HG03196 (cell line): ENCODE data around the gene KCTD19.
"Not testable (repeated sequence)": the region's sequence is repeated elsewhere in the genome, so short reads cannot be mapped to it uniquely, and the experiment has no call there.

Source experiments
- ATAC-seq: cut with Tn5 transposase; IDR thresholded peaks from one replicate; pipeline ENCODE4 v1.9.1; 2021; ENCODE audit not compliant: unreplicated experiment

Gene KCTD19

DNA sequence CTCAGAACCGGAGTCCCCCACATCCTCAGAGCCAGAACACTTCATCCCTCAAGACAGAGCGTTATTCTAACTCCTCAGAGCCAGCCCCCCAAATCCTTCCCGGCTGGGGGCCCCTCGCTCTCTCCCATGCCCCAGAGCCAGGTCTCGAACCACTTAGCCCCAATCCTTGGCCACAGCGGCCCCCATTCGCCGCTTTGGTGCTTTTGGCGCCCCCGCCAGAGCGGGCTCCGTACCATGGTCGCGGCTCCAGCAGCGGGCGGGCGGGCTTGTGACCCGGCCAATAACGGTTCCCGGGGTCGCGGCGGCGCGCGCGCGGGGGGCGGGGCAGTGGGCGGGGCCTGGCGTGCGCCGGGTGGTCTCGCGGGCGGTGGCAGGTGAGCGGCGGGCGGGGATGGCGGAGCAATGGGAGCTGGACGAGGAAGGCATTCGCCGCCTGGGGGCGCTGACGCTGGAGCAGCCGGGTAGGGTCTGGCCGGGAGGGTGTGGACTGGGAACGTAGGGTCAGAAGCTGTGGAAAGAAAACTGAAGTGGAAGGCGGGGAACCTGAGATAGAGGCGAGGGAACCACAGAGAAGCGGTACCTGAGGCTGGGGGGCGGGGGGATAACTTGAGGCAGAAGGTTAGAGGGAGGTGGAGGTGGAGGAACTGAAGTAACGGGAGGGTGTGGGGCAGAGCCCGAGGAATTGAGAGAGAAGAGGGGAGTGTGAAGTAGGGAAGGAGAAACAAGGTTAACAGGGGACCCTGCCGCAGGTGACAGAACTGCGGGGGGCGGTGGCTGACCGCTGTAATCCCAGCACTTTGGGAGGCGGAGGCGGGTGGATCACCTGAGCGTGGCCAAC is at the start of gene KCTD19, which contains the start of gene LRRC36:
Gene KCTD19, minus strand, starts transcription at position 270 of the 838 bp plus-strand sequence. Its CDS starts 34 bp downstream, at position 236.
Gene LRRC36, plus strand, starts transcription at position 344 of the 838 bp plus-strand sequence. Its CDS starts 48 bp downstream, at position 392.
- no peak for ATAC-seq

DNA sequence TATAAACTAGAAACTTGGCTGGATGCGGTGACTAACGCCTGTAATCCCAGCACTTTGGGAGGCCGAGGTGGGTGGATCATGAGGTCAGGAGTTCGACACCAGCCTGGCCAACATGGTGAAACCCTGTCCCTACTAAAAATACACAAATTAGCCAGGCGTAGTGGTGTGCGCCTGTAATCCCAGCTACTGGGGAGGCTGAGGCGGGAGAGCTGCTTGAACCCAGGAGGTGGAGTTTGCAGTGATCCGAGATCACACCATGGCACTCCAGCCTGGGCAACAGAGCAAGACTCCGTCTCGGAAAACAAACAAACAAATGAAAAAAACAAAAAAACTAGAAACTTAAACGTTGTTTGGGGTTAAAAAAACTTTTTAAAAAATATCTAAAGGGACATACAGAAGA is 49.5 kb upstream of the KCTD19 start:
- ATAC-seq, result not testable (repeated sequence)

DNA sequence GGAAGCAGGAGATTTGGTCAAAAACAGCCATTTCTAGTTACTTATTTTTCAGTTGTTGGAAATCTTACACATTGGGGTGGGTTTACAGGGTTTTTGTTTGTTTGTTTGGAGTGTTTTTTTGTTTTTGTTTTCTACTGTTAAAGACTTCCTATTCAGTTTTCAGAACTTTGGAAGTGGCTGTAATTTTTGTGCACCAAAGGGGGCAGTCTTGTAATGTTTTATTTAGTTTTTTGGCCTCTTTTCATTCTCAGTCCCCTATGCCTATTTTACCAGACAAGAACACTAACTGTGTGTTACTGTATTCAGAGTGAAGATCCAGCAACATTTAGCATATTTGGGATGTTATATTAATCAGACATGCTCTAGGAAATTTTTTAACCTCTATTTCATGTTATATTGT is 46.1 kb upstream of the KCTD19 start:
- no peak for ATAC-seq

- no peak for ATAC-seq
Observed at GRCh38 chr16:67370661-67371060, 44.1 kb upstream of the KCTD19 start.

GRCh38 chr16:67364600-67365235 is 38.2 kb upstream of the KCTD19 start:
- no peak for ATAC-seq

GRCh38 chr16:67361038-67361437 is 34.5 kb upstream of the KCTD19 start:
- no peak for ATAC-seq

DNA sequence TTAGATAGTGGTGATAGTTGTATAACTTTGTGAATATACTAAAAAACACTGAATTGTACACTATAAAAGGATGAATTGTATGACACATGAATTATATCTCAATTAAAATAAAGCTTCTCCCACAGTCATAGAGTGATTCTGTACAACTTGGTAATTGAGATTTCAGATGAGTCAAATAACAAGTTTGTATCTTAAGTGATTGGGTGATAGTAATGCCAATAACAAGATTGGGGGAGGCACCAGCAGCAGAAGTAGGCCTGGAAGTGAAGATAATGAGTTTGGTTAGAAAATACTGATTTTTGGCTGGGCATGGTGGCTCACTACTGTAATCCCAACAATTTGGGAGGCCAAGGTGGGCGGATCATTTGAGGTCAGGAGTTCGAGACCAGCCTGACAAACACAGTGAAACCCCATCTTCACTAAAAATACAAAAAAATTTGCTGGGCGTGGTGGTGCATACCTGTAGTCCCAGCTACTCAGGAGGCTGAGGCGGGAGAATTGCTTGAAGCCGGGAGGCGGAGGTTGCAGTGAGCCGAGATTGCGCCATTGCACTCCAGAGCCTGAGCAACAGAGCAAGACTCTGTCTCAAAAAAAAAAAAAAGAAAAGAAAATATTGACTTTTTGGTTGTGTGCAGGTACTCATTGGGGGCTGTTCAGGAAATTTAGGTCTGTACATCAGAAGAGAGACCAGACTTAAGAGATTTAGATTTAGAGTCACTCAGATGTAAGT is 33.2 kb upstream of the KCTD19 start:
- not testable (repeated sequence) for ATAC-seq

- no peak for ATAC-seq
Observed at GRCh38 chr16:67357561-67357960, 31.0 kb upstream of the KCTD19 start.

- no peak for ATAC-seq
Observed at GRCh38 chr16:67356396-67356795, 29.9 kb upstream of the KCTD19 start.

GRCh38 chr16:67352463-67352862 is 25.9 kb upstream of the KCTD19 start:
- ATAC-seq, result not testable (repeated sequence)

GRCh38 chr16:67350324-67350723 is 23.8 kb upstream of the KCTD19 start:
- ATAC-seq, result no peak

DNA sequence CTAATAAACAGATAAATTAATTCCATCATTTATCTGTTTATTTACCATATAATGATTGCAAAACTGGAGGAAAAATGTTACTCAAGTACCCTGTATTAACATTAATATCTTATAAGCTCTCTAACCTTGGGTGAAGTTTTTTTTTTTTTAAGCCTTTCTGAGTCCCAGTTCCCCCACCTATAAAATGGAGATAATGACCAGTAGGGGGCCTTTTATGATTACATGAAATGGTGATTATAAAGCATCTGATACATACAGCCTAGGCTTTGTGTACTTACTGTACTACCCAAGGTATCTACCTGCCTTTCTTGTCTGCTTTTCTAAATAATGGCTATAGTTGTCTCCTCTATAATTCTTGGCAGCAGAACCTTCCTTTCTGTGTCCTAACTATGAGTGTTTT is 22.6 kb upstream of the KCTD19 start:
- ATAC-seq, result no peak

DNA sequence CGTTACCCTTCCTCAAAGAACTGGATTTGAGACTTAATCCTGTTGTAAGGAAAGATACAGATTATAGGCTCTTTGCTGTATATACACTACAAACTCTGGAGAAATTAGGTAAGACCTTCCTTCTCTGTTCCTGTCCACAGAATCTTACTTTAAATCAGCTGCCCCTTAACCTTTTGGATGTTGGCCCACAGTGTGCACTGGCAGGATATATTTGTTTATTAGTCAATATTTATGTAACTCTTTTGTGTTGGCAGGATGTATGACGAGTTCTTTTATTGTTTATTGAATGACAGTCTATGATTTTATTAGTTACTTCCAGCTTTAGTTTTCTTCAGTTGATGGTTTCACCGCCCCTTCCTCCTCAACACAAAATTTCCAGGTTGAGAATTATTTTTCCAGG is 19.8 kb upstream of the KCTD19 start:
- no peak for ATAC-seq

GRCh38 chr16:67345401-67345800 is 18.9 kb upstream of the KCTD19 start:
- no peak for ATAC-seq

DNA sequence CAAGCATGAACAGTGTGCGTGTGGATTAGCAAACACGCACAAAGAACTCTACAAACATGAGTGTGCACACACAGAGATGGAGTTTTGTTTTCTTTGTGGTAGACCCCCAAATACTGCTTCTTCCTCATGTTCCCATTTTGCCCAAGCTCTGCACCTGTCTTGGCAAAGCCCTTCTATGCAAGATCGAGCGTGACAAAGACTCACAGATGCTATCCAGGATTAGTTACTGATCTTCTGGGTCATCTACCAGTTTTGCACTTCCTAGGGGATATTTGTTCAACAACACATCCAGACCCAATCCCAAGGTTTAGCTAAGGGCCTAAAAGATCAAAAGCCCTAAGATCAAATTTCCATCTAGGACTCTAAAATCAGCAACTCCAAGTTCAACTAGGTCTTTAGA is 16.1 kb upstream of the KCTD19 start:
- ATAC-seq, result no peak

DNA sequence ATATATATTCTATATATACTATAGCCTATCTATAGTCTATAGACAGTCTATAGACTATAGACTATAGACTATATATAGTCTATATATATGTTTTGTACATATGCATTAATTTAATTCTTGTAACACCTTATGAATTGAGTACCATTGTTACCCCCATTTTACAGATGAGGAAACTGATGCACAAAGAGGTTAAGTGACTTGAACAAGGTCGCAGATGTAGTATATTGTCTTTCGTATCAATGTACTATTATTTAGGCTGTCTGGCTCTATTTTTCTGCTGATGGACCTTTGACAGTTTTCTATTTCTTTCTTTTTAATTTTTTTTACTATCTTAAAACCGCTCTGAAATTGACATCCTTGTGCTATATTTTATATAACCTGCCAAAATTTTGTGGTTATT is 14.7 kb upstream of the KCTD19 start:
- ATAC-seq, result no peak

- no peak for ATAC-seq
Observed at GRCh38 chr16:67339453-67339852, 12.9 kb upstream of the KCTD19 start.

DNA sequence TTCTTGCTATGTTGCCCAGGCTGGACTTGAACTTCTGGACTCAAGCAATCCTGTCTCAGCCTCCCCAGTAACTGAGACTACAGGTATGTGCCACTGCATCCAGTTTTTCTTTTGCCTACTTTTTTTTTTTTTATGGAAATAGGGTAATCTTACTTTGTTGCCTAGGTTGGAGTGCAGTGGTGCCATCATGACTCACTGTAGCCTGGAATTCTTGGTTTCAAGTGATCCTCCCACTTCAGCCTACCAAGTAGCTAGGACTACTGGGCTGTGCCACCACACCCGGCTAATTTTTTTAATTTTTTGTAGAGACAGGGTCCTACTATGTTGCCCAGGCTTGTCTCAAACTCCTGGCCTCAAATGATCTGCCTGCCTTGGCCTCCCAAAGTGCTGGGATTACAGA is 10.1 kb upstream of the KCTD19 start:
- no peak for ATAC-seq

DNA sequence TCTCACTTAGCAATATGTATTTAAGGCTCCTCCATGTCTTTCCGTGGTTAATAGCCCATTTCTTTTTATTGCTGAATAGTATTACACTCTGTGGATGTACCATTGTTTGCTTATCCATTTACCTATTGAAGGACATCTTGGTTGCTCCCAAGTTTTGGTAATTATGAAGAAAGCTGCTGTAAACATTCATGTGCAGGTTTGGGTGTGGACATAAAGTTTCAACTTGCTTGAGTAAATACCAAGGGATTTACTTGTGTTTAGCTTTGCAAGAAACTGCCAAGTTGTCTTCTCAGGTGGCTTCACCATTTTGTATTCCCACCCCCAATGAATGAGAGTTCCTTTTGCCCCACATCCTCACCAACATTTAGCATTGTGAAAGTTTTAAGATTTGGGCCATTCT is 9.6 kb upstream of the KCTD19 start:
- ATAC-seq, result no peak

DNA sequence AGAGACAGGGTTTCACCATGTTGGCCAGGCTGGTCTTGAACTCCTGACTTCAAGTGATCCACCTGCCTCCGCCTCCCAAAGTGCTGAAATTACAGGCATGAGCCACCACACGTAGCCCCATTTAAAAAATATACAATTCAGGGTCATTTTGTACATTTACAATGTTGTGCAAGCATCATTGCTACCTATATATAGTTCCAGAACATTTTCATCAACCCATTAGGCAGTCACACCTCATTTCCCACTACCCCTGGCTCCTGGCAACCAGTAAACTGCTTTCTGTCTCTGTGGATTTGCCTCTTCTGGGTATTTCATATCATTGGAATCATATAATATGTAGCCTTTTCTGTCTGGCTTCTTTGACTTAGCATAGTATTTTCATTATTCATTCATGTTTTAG is 6.8 kb upstream of the KCTD19 start:
- no peak for ATAC-seq

GRCh38 chr16:67329901-67330300 is 3.4 kb upstream of the KCTD19 start:
- ATAC-seq, result no peak

DNA sequence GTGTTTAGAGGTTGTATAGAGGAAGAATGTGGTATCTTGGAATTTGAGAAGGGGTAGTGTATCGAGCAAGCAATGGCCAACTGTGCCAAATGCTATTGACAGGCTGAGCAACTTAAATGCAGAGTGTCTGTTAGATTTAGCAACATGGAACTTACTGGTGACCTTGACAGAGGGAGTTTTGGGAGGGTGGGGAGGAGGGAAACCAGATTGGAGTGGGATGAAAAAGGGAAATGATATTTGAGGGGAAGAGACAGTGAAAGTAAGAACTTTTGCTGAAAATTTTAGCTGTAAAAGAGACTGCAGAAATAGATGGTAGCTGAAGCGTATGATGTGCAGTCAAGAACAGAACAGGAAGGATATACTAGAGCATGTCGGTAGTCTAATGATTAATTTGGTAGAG is 1.2 kb upstream of the KCTD19 start:
- no peak for ATAC-seq
